ENCODE measurements around the gene C10orf90. TPM values are rescaled to one million over a fixed set of nuclear protein-coding genes. Genes with fewer than 3 reads are reported as not detected.

C10orf90 gene
- total RNA-seq, 3 donors from 2014 or later (not counting 1 experiment from before 2014, with no cell fraction given) = not detected

- H3K9me3 Mint-ChIP-seq = no peaks in the 10 kb centered on the region
- H3K27me3 Mint-ChIP-seq (ENCODE audit: low read depth in 2 of 2) = peaks cover 11 to 13% of the 10 kb centered on the region in 2 donors
- intact Hi-C loops (cut with micrococcal nuclease) = no loop called here
- Histone ChIP-seq H3K4me3 (ENCODE audit: low read length) (no peak overlapping the region), H3K4me1 (ENCODE audit: control insufficient read depth, insufficient read depth, low read length) (no peaks in the 10 kb centered on the region), H3K9me3 (ENCODE audit: control insufficient read depth, insufficient read depth, low read length) (no peaks in the 10 kb centered on the region), H3K27ac (ENCODE audit: low read length) (no peak overlapping the region), H3K36me3 (ENCODE audit: control insufficient read depth, insufficient read depth, low read length) (no peaks in the 10 kb centered on the region), H3K27me3 (ENCODE audit: control insufficient read depth, insufficient read depth, low read length) (no peaks in the 10 kb centered on the region)
- H3K27ac Mint-ChIP-seq = no peak overlapping the region
- no peaks in the 10 kb centered on the region for H3K4me1 Mint-ChIP-seq
- no peak overlapping the region for H3K4me3 Mint-ChIP-seq
- DNase-seq (no peak), ATAC-seq (no peak)
- 84% methylated on average over 6 of the region's 6 CpGs for WGBS (ENCODE audit: insufficient coverage)
- H3K36me3 Mint-ChIP-seq = no peaks in the 10 kb centered on the region
- TF ChIP-seq, protein P1, sequence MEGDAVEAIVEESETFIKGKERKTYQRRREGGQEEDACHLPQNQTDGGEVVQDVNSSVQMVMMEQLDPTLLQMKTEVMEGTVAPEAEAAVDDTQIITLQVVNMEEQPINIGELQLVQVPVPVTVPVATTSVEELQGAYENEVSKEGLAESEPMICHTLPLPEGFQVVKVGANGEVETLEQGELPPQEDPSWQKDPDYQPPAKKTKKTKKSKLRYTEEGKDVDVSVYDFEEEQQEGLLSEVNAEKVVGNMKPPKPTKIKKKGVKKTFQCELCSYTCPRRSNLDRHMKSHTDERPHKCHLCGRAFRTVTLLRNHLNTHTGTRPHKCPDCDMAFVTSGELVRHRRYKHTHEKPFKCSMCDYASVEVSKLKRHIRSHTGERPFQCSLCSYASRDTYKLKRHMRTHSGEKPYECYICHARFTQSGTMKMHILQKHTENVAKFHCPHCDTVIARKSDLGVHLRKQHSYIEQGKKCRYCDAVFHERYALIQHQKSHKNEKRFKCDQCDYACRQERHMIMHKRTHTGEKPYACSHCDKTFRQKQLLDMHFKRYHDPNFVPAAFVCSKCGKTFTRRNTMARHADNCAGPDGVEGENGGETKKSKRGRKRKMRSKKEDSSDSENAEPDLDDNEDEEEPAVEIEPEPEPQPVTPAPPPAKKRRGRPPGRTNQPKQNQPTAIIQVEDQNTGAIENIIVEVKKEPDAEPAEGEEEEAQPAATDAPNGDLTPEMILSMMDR (IDR thresholded peaks at IDR 0.05) = no peak
Observed at GRCh38 chr10:126583552-126584200, 86.8 kb downstream of the C10orf90 start.

DNA sequence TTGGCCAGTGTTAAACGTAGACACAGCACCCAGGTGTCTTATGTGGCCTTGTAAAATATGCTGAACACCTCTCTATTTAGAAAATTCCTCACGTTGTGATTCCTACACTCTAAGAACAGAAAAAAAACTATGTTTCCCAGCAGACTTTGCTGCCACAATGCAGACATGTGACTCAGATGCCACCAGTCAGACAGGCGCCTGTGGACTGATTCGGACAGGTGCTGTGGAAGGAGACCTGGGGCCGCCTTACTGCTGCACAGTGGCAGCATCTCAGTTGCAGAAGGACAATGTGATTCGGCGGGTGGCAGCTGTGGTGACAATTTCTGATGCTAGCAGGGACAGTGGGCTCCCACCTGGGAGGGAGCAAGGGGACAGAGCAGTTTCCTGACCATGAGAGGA is 88.8 kb downstream of the C10orf90 start:
- Mint-ChIP-seq H3K9me3 (no peaks in the 10 kb centered on the region), H3K36me3 (no peaks in the 10 kb centered on the region), H3K27ac (no peak overlapping the region), H3K4me3 (no peak overlapping the region), H3K4me1 (no peaks in the 10 kb centered on the region), H3K27me3 (ENCODE audit: low read depth in 2 of 2) (peaks cover 7 to 9% of the 10 kb centered on the region in 2 donors)
- H3K27me3 ChIP-seq (ENCODE audit: control insufficient read depth, insufficient read depth, low read length) = no peaks in the 10 kb centered on the region
- DNase-seq (no peak), ATAC-seq (no peak)
- H3K9me3 ChIP-seq (ENCODE audit: control insufficient read depth, insufficient read depth, low read length) = no peaks in the 10 kb centered on the region
- intact Hi-C loops (cut with micrococcal nuclease) = no loop called here
- TF ChIP-seq, protein P1 (IDR thresholded peaks at IDR 0.05) = no peak
- no peaks in the 10 kb centered on the region for H3K36me3 ChIP-seq (ENCODE audit: control insufficient read depth, insufficient read depth, low read length)
- 86% methylated on average over 7 of the region's 7 CpGs for WGBS (ENCODE audit: insufficient coverage)
- no peak overlapping the region for H3K4me3 ChIP-seq (ENCODE audit: low read length)
- H3K4me1 ChIP-seq (ENCODE audit: control insufficient read depth, insufficient read depth, low read length) = no peaks in the 10 kb centered on the region
- no peak overlapping the region for H3K27ac ChIP-seq (ENCODE audit: low read length)

DNA sequence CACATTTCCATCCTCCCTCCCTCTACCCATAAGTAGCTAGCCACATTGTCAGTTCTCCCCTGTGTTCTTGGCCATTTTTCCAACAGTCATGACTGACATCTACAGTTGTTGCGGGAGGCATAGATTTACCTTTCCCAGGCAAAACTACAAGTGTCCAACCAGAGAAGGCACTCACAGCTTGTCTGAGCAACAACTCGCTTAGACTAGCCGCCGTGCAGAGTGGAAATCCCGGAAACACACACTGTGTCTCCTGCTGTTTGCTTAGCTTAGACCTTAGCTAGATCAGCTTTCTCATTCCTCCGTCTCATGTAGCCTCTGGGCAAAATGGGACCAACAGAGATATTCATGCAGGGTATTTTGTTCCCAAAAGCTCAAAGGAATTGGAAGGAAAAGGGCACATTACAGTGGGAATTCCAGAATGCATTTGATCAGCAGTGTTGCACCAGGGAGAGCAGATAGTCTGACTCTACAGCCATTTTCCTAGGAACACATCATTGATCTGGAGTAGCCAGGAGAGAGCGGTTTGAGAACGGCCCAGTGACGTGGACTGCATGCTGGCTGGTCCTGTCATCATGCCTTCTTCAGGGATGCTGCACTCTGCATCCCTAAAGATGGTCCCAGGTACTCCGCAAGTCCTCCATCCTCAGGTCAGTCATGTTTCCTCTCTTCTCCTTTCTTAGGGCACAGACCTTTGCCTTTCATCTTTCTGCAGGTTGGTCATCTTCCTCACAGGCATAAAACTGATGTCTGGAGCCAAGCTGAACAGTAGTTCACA is 89.4 kb downstream of the C10orf90 start:
- intact Hi-C loops (cut with micrococcal nuclease) = no loop called here
- H3K27ac Mint-ChIP-seq = no peak overlapping the region
- H3K36me3 Mint-ChIP-seq = no peaks in the 10 kb centered on the region
- H3K9me3 Mint-ChIP-seq = no peaks in the 10 kb centered on the region
- Histone ChIP-seq H3K36me3 (ENCODE audit: control insufficient read depth, insufficient read depth, low read length) (no peaks in the 10 kb centered on the region), H3K9me3 (ENCODE audit: control insufficient read depth, insufficient read depth, low read length) (no peaks in the 10 kb centered on the region), H3K4me1 (ENCODE audit: control insufficient read depth, insufficient read depth, low read length) (no peaks in the 10 kb centered on the region), H3K27ac (ENCODE audit: low read length) (no peak overlapping the region), H3K4me3 (ENCODE audit: low read length) (no peak overlapping the region), H3K27me3 (ENCODE audit: control insufficient read depth, insufficient read depth, low read length) (no peaks in the 10 kb centered on the region)
- no peak for DNase-seq
- H3K27me3 Mint-ChIP-seq (ENCODE audit: low read depth in 2 of 2) = peaks cover 8 to 9% of the 10 kb centered on the region in 2 donors
- H3K4me1 Mint-ChIP-seq = no peaks in the 10 kb centered on the region
- no peak for ATAC-seq
- TF ChIP-seq, protein P1 (IDR thresholded peaks at IDR 0.05) = no peak
- WGBS (ENCODE audit: insufficient coverage) = 77% methylated on average over 10 of the region's 10 CpGs
- no peak overlapping the region for H3K4me3 Mint-ChIP-seq

All from natural killer cell (primary cell).